ENCODE data around the gene SSR3.

Gene SSR3

GRCh38 chr3:156554842-156555687 lies at the start of gene SSR3 (continued):
- TF ChIP-seq ZNF248 (tag by site-specific recombination; IDR thresholded peaks at IDR 0.05) (no peak), AEBP2 (tag by site-specific recombination; IDR thresholded peaks at IDR 0.05; ENCODE audit: borderline replicate concordance) (no peak), ZNF221 (tag by site-specific recombination; IDR thresholded peaks at IDR 0.05; ENCODE audit: borderline replicate concordance) (no peak), ZNF24 (tag by site-specific recombination; IDR thresholded peaks at IDR 0.05) (no peak), ZNF211 (tag by site-specific recombination; IDR thresholded peaks at IDR 0.05; ENCODE audit: low read depth) (no peak), ZNF610 (tag by site-specific recombination; IDR thresholded peaks at IDR 0.05; ENCODE audit: borderline replicate concordance) (no peak; the same call in 1 of the 2 replicates), SALL2 (tag by site-specific recombination; IDR thresholded peaks at IDR 0.05; ENCODE audit: borderline replicate concordance) (no peak), ZNF549 (tag by site-specific recombination; IDR thresholded peaks at IDR 0.05) (no peak), ZSCAN5A (tag by site-specific recombination; IDR thresholded peaks at IDR 0.05) (no peak), MYNN (tag by site-specific recombination; IDR thresholded peaks at IDR 0.05; ENCODE audit: borderline replicate concordance) (peak; percentile 74)

GRCh38 chr3:156604064-156604641 lies 49.2 kb upstream of the SSR3 start:
- POLR2A ChIA-PET = no interaction called here
- Histone ChIP-seq H3K9me3 (ENCODE audit: control insufficient read depth, insufficient read depth, low read depth, low read length) (no peaks in the 10 kb centered on the region), H3K4me3 (ENCODE audit: low read depth, low read length) (no peak overlapping the region), H3K27ac (ENCODE audit: extremely low read depth, low read depth, low read length) (no peak overlapping the region), H3K4me1 (ENCODE audit: control insufficient read depth, insufficient read depth, low read length) (no peaks in the 10 kb centered on the region), H3K36me3 (ENCODE audit: control insufficient read depth in 2 of 2, insufficient read depth in 1 of 2, low read length in 2 of 2) (no peaks in the 10 kb centered on the region)
- peak; percentile 18; the same call in 1 of the 2 replicates for TF ChIP-seq ZBTB11 (tag by site-specific recombination; conservative IDR thresholded peaks at IDR 0.05; ENCODE audit: low read depth)
- TF ChIP-seq ZNF664 (tag by site-specific recombination; IDR thresholded peaks at IDR 0.05) = no peak
- CTCF ChIA-PET = no interaction called here

- Histone ChIP-seq H3K4me3 (ENCODE audit: low read depth, low read length) (no peak overlapping the region), H3K9me3 (ENCODE audit: control insufficient read depth, insufficient read depth, low read depth, low read length) (no peaks in the 10 kb centered on the region), H3K36me3 (ENCODE audit: control insufficient read depth in 2 of 2, insufficient read depth in 1 of 2, low read length in 2 of 2) (no peaks in the 10 kb centered on the region), H3K27ac (ENCODE audit: extremely low read depth, low read depth, low read length) (no peak overlapping the region), H3K4me1 (ENCODE audit: control insufficient read depth, insufficient read depth, low read length) (no peaks in the 10 kb centered on the region)
- POLR2A ChIA-PET = no interaction called here
- CTCF ChIA-PET = interaction anchor here (0.5 kb wide), 1 partner anchor 75 kb away, joined by 3 read pairs; no protein-coding TSS in a partner anchor
- no peak for TF ChIP-seq ZNF664 (tag by site-specific recombination; IDR thresholded peaks at IDR 0.05)
- TF ChIP-seq ZBTB6 (tag by site-specific recombination; IDR thresholded peaks at IDR 0.05) = no peak
- no peak for TF ChIP-seq ZNF292 (tag by site-specific recombination; IDR thresholded peaks at IDR 0.05; ENCODE audit: borderline replicate concordance, low read depth)
- TF ChIP-seq MYNN (tag by site-specific recombination; IDR thresholded peaks at IDR 0.05; ENCODE audit: borderline replicate concordance) = no peak
- no peak for TF ChIP-seq ZNF391 (tag by site-specific recombination; IDR thresholded peaks at IDR 0.05; ENCODE audit: borderline replicate concordance, low read depth)
- TF ChIP-seq ZNF341 (tag by site-specific recombination; IDR thresholded peaks at IDR 0.05; ENCODE audit: low read depth) = no peak
- TF ChIP-seq ZNF2 (tag by site-specific recombination; IDR thresholded peaks at IDR 0.05) = no peak
- TF ChIP-seq ZSCAN18 (tag by site-specific recombination; IDR thresholded peaks at IDR 0.05) = no peak
- TF ChIP-seq OSR2 (tag by site-specific recombination; IDR thresholded peaks at IDR 0.05) = no peak
These were observed 48.6 kb upstream of the SSR3 start for GRCh38 chr3:156603379-156604017.
